SK-N-SH treated with all-trans-retinoic acid at 6 μM for 48 hours (cell line): Measurements from ENCODE around the gene STRAP.

Experiments
- ATAC-seq: fragments of 200-7000 bp; cut with Tn5 transposase; 3 replicates; pipeline ENCODE4 v1.9.1; 2020; ENCODE audit warnings: mild to moderate bottlenecking, moderate library complexity
- BACH2 ChIP-seq: fragments of 250-450 bp; sonication (Bioruptor Pico); IDR thresholded peaks from 2 replicates; pipeline ENCODE4 v1.9.0; 2021; ENCODE audit warnings: mild to moderate bottlenecking, borderline replicate concordance
- CSDC2 ChIP-seq: fragments of 250-450 bp; sonication (Bioruptor Pico); IDR thresholded peaks from 2 replicates; pipeline ENCODE4 v1.5.0; 2020; ENCODE audit warnings: mild to moderate bottlenecking, moderate library complexity
- ISL1 ChIP-seq: fragments of 250-450 bp; sonication (Bioruptor Pico); IDR thresholded peaks from 2 replicates; pipeline ENCODE4 v2.1.2; 2022; ENCODE audit warnings: mild to moderate bottlenecking, moderate library complexity
- OSR1 ChIP-seq: fragments of 250-450 bp; sonication (Bioruptor Pico); IDR thresholded peaks from 2 replicates; pipeline ENCODE4 v1.8.0; 2022; ENCODE audit warnings: moderate library complexity, mild to moderate bottlenecking, inconsistent platforms
- PPARA ChIP-seq: fragments of 250-450 bp; sonication (Bioruptor Pico); IDR thresholded peaks from 2 replicates; pipeline ENCODE4 v1.5.0; 2020; ENCODE audit warnings: mild to moderate bottlenecking, borderline replicate concordance
- RARB ChIP-seq: fragments of 250-450 bp; sonication (Bioruptor Pico); IDR thresholded peaks from 2 replicates; pipeline ENCODE4 v1.8.0; 2021; ENCODE audit warnings: mild to moderate bottlenecking, moderate library complexity
- TCF4 ChIP-seq: fragments of 250-450 bp; sonication (Bioruptor Pico); IDR thresholded peaks from 2 replicates; pipeline ENCODE4 v1.8.0; 2021; ENCODE audit warnings: mild to moderate bottlenecking, moderate library complexity, borderline replicate concordance
- TOX ChIP-seq: fragments of 250-450 bp; sonication (Bioruptor Pico); IDR thresholded peaks from 2 replicates; pipeline ENCODE4 v1.8.0; 2021; ENCODE audit warnings: mild to moderate bottlenecking, moderate library complexity, borderline replicate concordance
- ZC3H10 ChIP-seq: fragments of 250-450 bp; sonication (Bioruptor Pico); IDR thresholded peaks from 2 replicates; pipeline ENCODE4 v1.5.1; 2021; ENCODE audit warnings: mild to moderate bottlenecking, moderate library complexity
- ZFP3 ChIP-seq: fragments of 250-450 bp; sonication (Bioruptor Pico); IDR thresholded peaks from 2 replicates; pipeline ENCODE4 v1.5.0; 2020; ENCODE audit warnings: mild to moderate bottlenecking, moderate library complexity
- ZNF565 ChIP-seq: fragments of 450-650 bp; formaldehyde crosslinking; conservative IDR thresholded peaks from 2 replicates; pipeline ENCODE4 v1.5.0; 2020; ENCODE audit warnings: low read depth, mild to moderate bottlenecking, moderate library complexity
- ZNF8 ChIP-seq: fragments of 450-650 bp; formaldehyde crosslinking; IDR thresholded peaks from 2 replicates; pipeline ENCODE4 v1.5.0; 2020; ENCODE audit warnings: mild to moderate bottlenecking, moderate library complexity
- TF ChIP-seq, protein P1 (sequence below): fragments of 250-450 bp; sonication (Bioruptor Pico); IDR thresholded peaks from 2 replicates; pipeline ENCODE4 v1.5.1; 2021; ENCODE audit warnings: mild to moderate bottlenecking, moderate library complexity
- TF ChIP-seq, protein P2 (sequence below): fragments of 250-450 bp; sonication (Bioruptor Pico); IDR thresholded peaks from 2 replicates; pipeline ENCODE4 v1.5.0; 2020; ENCODE audit warnings: mild to moderate bottlenecking, moderate library complexity
- TF ChIP-seq, protein P3 (sequence below): fragments of 250-450 bp; sonication (Bioruptor Pico); IDR thresholded peaks from 2 replicates; pipeline ENCODE4 v1.8.0; 2021; ENCODE audit warnings: low read depth, mild to moderate bottlenecking, moderate library complexity, borderline replicate concordance
- TF ChIP-seq, protein P4 (sequence below): fragments of 250-450 bp; sonication (Bioruptor Pico); IDR thresholded peaks from 2 replicates; pipeline ENCODE4 v1.8.0; 2020; ENCODE audit warnings: mild to moderate bottlenecking, moderate library complexity, borderline replicate concordance

STRAP gene

DNA sequence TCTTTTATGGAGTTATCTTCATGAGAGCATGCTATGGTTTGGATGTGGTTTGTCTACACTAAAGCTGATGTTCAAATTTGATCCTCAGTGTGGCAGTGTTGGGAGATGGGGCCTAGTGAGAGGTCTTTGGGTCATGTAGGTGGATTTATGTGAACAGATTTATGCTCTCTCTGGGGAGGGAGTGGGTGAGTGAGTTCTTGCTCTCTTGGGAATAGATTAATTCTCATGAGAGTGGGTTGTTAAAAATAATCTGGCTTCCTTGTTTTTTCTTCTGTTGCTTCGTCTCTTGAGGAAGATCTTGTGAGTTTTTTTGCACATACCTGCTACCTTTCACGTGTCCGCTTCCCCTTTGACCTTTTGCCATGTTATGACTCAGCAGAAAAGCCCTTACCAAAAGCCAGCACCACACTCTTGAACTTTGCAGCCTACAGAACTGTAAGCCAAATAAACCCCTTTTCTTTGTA is 49.4 kb downstream of the STRAP start (continued):
- TF ChIP-seq OSR1 (CRISPR knock-in tag): no peak
- no peak for TF ChIP-seq BACH2

DNA sequence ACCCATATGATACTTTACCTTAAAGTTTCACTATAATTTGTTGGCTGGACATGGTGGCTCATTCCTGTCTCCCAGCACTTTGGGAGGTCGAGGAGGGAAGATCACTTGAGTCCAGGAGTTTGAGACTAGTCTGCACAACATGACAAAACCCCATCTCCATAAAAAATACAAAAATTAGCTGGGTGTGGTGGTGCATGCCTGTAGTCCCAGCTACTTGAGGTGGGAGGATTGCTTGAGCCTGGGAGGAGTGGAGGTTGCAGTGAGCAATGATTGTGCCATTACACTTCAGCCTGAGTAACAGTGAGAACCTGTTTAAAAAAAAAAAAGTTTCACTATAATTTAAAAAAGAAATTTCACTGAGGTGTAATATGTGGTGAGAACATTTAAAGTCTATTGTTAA is 50.1 kb downstream of the STRAP start:
- no peak for ATAC-seq
- TF ChIP-seq, protein P1, sequence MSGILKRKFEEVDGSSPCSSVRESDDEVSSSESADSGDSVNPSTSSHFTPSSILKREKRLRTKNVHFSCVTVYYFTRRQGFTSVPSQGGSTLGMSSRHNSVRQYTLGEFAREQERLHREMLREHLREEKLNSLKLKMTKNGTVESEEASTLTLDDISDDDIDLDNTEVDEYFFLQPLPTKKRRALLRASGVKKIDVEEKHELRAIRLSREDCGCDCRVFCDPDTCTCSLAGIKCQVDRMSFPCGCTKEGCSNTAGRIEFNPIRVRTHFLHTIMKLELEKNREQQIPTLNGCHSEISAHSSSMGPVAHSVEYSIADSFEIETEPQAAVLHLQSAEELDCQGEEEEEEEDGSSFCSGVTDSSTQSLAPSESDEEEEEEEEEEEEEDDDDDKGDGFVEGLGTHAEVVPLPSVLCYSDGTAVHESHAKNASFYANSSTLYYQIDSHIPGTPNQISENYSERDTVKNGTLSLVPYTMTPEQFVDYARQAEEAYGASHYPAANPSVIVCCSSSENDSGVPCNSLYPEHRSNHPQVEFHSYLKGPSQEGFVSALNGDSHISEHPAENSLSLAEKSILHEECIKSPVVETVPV: no peak
- TF ChIP-seq TCF4: no peak
- TF ChIP-seq, protein P2, sequence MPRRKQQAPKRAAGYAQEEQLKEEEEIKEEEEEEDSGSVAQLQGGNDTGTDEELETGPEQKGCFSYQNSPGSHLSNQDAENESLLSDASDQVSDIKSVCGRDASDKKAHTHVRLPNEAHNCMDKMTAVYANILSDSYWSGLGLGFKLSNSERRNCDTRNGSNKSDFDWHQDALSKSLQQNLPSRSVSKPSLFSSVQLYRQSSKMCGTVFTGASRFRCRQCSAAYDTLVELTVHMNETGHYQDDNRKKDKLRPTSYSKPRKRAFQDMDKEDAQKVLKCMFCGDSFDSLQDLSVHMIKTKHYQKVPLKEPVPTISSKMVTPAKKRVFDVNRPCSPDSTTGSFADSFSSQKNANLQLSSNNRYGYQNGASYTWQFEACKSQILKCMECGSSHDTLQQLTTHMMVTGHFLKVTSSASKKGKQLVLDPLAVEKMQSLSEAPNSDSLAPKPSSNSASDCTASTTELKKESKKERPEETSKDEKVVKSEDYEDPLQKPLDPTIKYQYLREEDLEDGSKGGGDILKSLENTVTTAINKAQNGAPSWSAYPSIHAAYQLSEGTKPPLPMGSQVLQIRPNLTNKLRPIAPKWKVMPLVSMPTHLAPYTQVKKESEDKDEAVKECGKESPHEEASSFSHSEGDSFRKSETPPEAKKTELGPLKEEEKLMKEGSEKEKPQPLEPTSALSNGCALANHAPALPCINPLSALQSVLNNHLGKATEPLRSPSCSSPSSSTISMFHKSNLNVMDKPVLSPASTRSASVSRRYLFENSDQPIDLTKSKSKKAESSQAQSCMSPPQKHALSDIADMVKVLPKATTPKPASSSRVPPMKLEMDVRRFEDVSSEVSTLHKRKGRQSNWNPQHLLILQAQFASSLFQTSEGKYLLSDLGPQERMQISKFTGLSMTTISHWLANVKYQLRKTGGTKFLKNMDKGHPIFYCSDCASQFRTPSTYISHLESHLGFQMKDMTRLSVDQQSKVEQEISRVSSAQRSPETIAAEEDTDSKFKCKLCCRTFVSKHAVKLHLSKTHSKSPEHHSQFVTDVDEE: no peak
- TF ChIP-seq, protein P3, sequence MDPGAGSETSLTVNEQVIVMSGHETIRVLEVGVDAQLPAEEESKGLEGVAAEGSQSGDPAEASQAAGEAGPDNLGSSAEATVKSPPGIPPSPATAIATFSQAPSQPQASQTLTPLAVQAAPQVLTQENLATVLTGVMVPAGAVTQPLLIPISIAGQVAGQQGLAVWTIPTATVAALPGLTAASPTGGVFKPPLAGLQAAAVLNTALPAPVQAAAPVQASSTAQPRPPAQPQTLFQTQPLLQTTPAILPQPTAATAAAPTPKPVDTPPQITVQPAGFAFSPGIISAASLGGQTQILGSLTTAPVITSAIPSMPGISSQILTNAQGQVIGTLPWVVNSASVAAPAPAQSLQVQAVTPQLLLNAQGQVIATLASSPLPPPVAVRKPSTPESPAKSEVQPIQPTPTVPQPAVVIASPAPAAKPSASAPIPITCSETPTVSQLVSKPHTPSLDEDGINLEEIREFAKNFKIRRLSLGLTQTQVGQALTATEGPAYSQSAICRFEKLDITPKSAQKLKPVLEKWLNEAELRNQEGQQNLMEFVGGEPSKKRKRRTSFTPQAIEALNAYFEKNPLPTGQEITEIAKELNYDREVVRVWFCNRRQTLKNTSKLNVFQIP (CRISPR knock-in tag): no peak
- TF ChIP-seq ZNF8 (CRISPR knock-in tag): no peak

DNA sequence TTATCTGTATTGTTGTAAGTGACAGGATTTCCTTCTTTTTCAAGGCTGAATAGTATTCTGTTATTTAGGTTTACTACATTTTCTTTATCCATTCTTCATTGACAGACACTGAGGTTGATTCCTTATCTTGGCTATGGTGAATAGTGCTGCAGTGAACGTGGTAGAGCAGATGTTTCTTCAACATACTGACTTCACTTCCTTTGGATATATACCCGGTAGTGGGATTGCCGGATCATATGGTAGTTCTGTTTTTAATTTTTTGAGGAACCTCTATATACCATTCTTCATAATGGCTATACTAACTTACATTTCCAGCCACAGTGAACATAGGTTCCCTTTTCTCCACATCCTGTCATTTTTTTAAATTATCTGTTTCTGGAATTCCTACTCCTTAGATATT is 50.8 kb downstream of the STRAP start:
- TF ChIP-seq, protein P3 (CRISPR knock-in tag): no peak
- no peak for TF ChIP-seq PPARA (CRISPR knock-in tag)
- no peak for TF ChIP-seq TOX (CRISPR knock-in tag)
- no peak for TF ChIP-seq CSDC2 (CRISPR knock-in tag)
- no peak for TF ChIP-seq ISL1 (CRISPR knock-in tag)
- TF ChIP-seq ZNF565 (CRISPR knock-in tag): no peak
- TF ChIP-seq, protein P2: no peak
- no peak for TF ChIP-seq ZFP3
- TF ChIP-seq ZC3H10 (CRISPR knock-in tag): no peak
- ATAC-seq: no peak

DNA sequence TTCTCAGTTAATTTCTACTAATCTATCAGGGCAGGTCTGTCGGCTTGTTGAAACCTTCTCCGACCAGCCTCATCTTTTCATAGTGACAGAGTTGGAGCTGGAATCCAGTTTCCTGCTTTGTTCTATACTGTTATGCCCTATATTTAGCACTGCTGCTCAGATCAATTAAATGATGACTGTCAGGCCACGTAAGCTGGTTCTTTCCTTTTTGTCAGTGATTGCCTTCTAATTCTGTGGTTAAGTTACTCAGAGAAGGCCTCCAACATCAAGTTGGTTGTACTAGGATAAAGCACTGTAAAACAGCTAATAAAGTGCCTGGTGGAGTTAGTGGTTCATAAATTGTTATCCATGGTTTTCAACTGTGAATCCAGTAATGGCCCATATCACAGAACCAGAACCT is 51.6 kb downstream of the STRAP start:
- TF ChIP-seq, protein P1: no peak
- no peak for TF ChIP-seq TCF4
- TF ChIP-seq ZNF565 (CRISPR knock-in tag): no peak
- no peak for TF ChIP-seq OSR1 (CRISPR knock-in tag)
- TF ChIP-seq RARB (CRISPR knock-in tag): no peak
- TF ChIP-seq, protein P4, sequence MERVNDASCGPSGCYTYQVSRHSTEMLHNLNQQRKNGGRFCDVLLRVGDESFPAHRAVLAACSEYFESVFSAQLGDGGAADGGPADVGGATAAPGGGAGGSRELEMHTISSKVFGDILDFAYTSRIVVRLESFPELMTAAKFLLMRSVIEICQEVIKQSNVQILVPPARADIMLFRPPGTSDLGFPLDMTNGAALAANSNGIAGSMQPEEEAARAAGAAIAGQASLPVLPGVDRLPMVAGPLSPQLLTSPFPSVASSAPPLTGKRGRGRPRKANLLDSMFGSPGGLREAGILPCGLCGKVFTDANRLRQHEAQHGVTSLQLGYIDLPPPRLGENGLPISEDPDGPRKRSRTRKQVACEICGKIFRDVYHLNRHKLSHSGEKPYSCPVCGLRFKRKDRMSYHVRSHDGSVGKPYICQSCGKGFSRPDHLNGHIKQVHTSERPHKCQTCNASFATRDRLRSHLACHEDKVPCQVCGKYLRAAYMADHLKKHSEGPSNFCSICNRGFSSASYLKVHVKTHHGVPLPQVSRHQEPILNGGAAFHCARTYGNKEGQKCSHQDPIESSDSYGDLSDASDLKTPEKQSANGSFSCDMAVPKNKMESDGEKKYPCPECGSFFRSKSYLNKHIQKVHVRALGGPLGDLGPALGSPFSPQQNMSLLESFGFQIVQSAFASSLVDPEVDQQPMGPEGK: no peak
- no peak for TF ChIP-seq TOX (CRISPR knock-in tag)
- TF ChIP-seq ISL1 (CRISPR knock-in tag): no peak
- ATAC-seq: no peak
